ENCODE data around the gene GPR183.

The GPR183 gene

DNA sequence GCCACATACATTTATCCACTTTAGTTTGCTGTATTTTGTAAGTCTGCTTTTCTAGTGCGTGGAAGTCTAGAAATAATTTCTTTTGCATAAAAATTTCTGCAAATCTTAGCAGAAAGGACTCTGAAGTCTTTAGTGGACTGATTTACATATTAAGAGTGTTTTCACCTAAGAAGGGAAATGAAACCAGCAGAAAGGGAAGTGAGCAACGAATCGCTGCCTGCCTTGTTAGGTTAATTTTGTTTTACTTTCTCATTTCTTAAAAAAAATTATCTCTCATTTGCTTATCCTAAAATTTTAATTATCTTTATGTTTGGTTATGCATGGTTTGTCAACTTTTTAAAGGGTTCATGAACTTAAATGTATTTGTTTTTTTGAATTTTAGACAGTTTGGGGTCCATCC lies 48.3 kb downstream of the GPR183 start:
- TF ChIP-seq, protein P1, sequence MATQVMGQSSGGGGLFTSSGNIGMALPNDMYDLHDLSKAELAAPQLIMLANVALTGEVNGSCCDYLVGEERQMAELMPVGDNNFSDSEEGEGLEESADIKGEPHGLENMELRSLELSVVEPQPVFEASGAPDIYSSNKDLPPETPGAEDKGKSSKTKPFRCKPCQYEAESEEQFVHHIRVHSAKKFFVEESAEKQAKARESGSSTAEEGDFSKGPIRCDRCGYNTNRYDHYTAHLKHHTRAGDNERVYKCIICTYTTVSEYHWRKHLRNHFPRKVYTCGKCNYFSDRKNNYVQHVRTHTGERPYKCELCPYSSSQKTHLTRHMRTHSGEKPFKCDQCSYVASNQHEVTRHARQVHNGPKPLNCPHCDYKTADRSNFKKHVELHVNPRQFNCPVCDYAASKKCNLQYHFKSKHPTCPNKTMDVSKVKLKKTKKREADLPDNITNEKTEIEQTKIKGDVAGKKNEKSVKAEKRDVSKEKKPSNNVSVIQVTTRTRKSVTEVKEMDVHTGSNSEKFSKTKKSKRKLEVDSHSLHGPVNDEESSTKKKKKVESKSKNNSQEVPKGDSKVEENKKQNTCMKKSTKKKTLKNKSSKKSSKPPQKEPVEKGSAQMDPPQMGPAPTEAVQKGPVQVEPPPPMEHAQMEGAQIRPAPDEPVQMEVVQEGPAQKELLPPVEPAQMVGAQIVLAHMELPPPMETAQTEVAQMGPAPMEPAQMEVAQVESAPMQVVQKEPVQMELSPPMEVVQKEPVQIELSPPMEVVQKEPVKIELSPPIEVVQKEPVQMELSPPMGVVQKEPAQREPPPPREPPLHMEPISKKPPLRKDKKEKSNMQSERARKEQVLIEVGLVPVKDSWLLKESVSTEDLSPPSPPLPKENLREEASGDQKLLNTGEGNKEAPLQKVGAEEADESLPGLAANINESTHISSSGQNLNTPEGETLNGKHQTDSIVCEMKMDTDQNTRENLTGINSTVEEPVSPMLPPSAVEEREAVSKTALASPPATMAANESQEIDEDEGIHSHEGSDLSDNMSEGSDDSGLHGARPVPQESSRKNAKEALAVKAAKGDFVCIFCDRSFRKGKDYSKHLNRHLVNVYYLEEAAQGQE (IDR thresholded peaks at IDR 0.05; ENCODE audit: low read depth): no peak

DNA sequence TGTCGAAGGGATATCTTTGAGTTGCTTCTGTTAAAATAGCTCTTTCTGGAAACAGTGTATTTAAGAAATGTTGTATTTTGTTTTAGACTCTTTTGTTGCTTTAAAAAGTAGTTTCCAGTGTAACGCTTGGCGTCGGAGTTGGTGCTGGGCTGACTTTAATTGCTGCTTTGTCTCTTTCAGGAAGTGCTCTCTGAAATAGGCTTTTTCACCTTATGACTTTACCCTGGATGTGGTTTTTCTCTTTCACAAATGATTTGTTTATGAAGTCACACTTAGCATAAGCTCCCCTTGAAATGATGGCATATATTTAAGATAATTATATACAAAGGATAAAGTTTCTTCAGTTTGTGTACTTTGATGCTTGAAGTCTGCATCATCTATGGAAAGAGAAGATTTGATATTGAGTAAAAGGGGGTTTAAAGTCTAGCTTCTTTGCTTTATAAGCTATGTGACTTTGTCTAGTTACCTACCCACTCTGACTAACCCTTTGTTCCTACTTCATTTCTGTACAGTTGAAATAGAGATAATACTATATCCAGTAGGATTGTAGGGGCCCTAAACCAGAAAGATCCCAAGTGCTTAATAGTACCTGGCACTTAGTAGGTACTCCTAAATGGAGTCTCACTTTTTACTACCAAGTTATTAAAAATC lies 48.9 kb downstream of the GPR183 start, which contains the start of gene GPR18:
TSS of gene GPR18 (minus strand) at position 170 of the 651 bp plus-strand sequence. CDS start 2,507 bp downstream, outside the sequence.
- TF ChIP-seq, protein P2, sequence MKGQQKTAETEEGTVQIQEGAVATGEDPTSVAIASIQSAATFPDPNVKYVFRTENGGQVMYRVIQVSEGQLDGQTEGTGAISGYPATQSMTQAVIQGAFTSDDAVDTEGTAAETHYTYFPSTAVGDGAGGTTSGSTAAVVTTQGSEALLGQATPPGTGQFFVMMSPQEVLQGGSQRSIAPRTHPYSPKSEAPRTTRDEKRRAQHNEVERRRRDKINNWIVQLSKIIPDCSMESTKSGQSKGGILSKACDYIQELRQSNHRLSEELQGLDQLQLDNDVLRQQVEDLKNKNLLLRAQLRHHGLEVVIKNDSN (IDR thresholded peaks at IDR 0.05): no peak
- no peak for TF ChIP-seq TEAD4 (IDR thresholded peaks at IDR 0.05)
- no peak for TF ChIP-seq EGR1 (IDR thresholded peaks at IDR 0.05)
- TF ChIP-seq, protein P1 (IDR thresholded peaks at IDR 0.05; ENCODE audit: low read depth): no peak
- no peak for TF ChIP-seq TCF12 (IDR thresholded peaks at IDR 0.05; ENCODE audit: low read depth)
- TF ChIP-seq, protein P3, sequence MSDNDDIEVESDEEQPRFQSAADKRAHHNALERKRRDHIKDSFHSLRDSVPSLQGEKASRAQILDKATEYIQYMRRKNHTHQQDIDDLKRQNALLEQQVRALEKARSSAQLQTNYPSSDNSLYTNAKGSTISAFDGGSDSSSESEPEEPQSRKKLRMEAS (IDR thresholded peaks at IDR 0.05): no peak
- TF ChIP-seq YY1 (IDR thresholded peaks at IDR 0.05; ENCODE audit: low read depth): no peak
- no peak for TF ChIP-seq ZBTB7A (IDR thresholded peaks at IDR 0.05; ENCODE audit: low read depth)
- no peak for TF ChIP-seq TAF1 (IDR thresholded peaks at IDR 0.05; ENCODE audit: low read depth)
- no peak for TF ChIP-seq CEBPB (IDR thresholded peaks at IDR 0.05)
- no peak for TF ChIP-seq EP300 (IDR thresholded peaks at IDR 0.05; ENCODE audit: borderline replicate concordance)

DNA sequence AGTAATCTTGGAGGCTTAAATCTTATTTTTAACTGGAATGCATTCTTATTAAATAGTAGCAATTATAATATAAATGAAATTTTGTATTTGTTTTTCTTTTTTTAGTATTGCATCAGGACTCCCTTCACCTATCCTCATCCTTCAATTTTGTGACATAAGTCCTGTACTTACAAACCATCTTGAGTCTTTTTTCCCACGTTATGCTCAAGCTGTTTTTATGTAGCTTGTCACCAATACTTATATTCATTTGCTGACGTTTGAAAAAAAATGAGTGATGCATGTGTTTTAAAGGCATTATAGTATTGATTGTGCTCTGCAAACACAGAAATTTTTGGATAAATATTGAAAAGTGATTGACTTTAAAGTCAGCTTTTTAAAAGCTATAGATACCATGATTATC lies 49.9 kb downstream of the GPR183 start:
- TF ChIP-seq TEAD4 (IDR thresholded peaks at IDR 0.05) (no peak), NFIC (IDR thresholded peaks at IDR 0.05) (no peak), RAD21 (IDR thresholded peaks at IDR 0.05; ENCODE audit: low read depth) (no peak), CEBPB (IDR thresholded peaks at IDR 0.05) (no peak)
- TF ChIP-seq, protein P2 (IDR thresholded peaks at IDR 0.05): no peak

DNA sequence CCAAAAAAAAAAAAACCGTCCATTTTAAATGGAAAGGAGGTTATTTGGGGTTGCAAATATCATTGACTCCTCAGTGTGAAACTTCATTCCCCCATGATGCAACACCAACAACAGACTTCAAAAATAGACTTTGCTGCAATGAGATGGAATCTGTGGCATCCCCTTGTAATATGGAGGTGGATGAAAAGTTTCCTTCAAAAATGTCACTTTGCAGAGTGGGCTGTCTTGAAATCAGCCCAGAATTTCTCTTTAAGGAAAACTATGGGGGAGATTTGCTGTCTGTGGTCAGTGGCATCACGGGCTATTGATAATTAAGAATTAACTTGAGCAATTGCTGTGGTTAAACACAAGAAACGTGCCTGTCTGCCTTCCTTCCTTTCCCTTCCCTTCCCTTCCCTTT lies 50.5 kb downstream of the GPR183 start:
- TF ChIP-seq, protein P1 (IDR thresholded peaks at IDR 0.05; ENCODE audit: low read depth): no peak
- TF ChIP-seq, protein P2 (IDR thresholded peaks at IDR 0.05): no peak
- TF ChIP-seq CREB1 (IDR thresholded peaks at IDR 0.05; ENCODE audit: low read depth): no peak
- no peak for TF ChIP-seq EP300 (IDR thresholded peaks at IDR 0.05; ENCODE audit: borderline replicate concordance)
- TF ChIP-seq NFIC (IDR thresholded peaks at IDR 0.05): no peak
- no peak for TF ChIP-seq ZBTB7A (IDR thresholded peaks at IDR 0.05; ENCODE audit: low read depth)
- TF ChIP-seq RAD21 (IDR thresholded peaks at IDR 0.05; ENCODE audit: low read depth): no peak
- no peak for TF ChIP-seq YY1 (IDR thresholded peaks at IDR 0.05; ENCODE audit: low read depth)
- no peak for TF ChIP-seq TEAD4 (IDR thresholded peaks at IDR 0.05)
- TF ChIP-seq CEBPB (IDR thresholded peaks at IDR 0.05): no peak
- TF ChIP-seq FOXM1 (IDR thresholded peaks at IDR 0.05; ENCODE audit: borderline replicate concordance, low read depth): no peak
- no peak for TF ChIP-seq TCF12 (IDR thresholded peaks at IDR 0.05; ENCODE audit: low read depth)
- TF ChIP-seq TAF1 (IDR thresholded peaks at IDR 0.05; ENCODE audit: low read depth): no peak
- no peak for TF ChIP-seq EGR1 (IDR thresholded peaks at IDR 0.05)
- TF ChIP-seq, protein P3 (IDR thresholded peaks at IDR 0.05): no peak

All from Ishikawa (cell line).